Brain microvascular endothelial cell (primary cell): Measurements from ENCODE around the gene TRIM64C.
"Not testable (repeated sequence)": the region's sequence is repeated elsewhere in the genome, so short reads cannot be mapped to it uniquely, and the experiment has no call there.

Experiments
- DNase-seq: peaks from one replicate; pipeline ENCODE4 v3.0.0-alpha.2; 2020
- H3K27ac ChIP-seq: fragments of 250-450 bp; sonication (Bioruptor Pico); 2 replicates; pipeline ENCODE4 v1.5.1; 2020; ENCODE audit warnings: mild to moderate bottlenecking, moderate library complexity
- H3K27me3 ChIP-seq: fragments of 250-450 bp; sonication (Bioruptor Pico); replicated peaks from 2 replicates; pipeline ENCODE4 v1.5.1; 2020; ENCODE audit warnings: mild to moderate bottlenecking
- H3K36me3 ChIP-seq: fragments of 250-450 bp; sonication (Bioruptor Pico); replicated peaks from 2 replicates; pipeline ENCODE4 v1.5.1; 2020; ENCODE audit warnings: mild to moderate bottlenecking
- H3K4me3 ChIP-seq: 2 replicates; pipeline ENCODE4 v1.5.1; 2011; ENCODE audit warnings: low read depth, mild to moderate bottlenecking, control low read depth, low read length, moderate library complexity
- in situ Hi-C: cut with HindIII; loops from 2 replicates; pipeline ENCODE4 v1.10.0; 2017; ENCODE audit warnings: low sequenced_read_pairs, low pct_ligation_motif_present

TRIM64C gene

DNA sequence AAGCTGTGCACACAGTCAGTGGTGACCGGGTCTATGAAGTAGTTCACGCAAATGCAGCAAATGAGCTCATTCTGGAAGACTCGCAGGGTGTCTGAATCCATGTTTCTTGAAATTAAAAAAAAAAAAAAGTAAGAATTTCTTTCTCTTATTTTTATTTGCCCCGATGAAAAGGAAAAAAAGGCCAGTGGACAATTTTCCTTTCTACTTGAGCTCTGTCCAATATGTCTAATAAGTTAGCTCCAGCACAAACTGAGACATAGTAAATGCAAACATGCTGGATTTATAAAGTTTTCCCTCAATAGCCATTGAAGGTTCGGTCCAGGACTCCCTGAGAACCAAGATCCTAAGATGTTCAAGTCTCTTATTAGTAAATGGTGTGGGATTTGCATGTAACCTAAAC is at the start of gene TRIM64C:
Gene TRIM64C (minus strand): TSS at position 101 of the 400 bp plus-strand sequence. CDS start 0 bp downstream, at position 101.
- H3K27ac ChIP-seq, H3K4me3 ChIP-seq, DNase-seq, in situ Hi-C loops, H3K27me3 ChIP-seq, H3K36me3 ChIP-seq: not testable (repeated sequence)

DNA sequence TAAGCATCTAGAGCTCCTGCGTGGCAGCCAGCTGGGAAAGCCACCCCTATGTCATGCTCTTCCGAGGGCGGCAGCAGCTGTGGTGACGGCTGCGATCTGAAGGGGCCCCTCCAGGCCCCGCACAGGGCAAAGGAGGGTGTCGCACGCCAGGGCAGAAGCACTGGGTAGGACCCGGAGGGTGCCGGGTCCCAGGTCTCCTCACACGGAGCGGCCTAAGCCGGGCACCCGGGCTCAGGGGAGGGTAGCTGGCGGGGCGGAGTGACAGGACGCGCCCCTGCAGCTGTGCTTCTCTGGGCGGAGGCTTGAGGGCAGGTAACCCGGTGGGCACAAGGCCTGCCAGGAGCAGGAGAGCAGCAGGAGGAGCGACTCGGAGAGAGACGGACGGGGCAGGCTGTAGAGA is 43.4 kb upstream of the TRIM64C start:
- in situ Hi-C loops, H3K36me3 ChIP-seq, H3K27me3 ChIP-seq: not testable (repeated sequence)

GRCh38 chr11:49069897-49070296 is 11.0 kb upstream of the TRIM64C start:
- H3K27ac ChIP-seq, H3K4me3 ChIP-seq, H3K27me3 ChIP-seq, DNase-seq, in situ Hi-C loops, H3K36me3 ChIP-seq: not testable (repeated sequence)

More for the DNA sequence above, 43.4 kb upstream of the TRIM64C start:
- H3K27ac ChIP-seq, H3K4me3 ChIP-seq, DNase-seq: not testable (repeated sequence)

GRCh38 chr11:49049821-49050220 is 9.1 kb downstream of the TRIM64C start:
- DNase-seq, H3K27me3 ChIP-seq, in situ Hi-C loops, H3K36me3 ChIP-seq, H3K27ac ChIP-seq, H3K4me3 ChIP-seq: not testable (repeated sequence)

DNA sequence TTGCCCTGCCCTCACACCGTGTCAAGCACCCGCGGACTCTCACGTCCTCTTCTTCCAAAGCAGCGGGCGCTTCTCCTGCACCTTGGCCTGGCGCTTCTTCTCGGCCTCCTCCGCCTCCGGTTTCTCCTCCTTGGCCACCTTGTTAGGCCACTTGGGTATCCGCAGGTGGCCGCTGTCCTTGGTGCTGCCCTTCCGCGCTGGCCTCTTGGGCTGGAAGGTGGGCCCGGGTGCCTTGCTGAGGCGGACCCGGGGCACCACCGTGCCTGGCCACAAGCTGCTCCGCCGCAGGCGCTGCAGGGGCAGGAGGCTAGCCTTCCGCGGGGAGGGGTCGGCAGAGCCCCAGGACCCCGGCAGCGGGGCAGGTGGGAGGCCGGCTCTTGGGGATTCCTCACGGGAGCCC is 10.7 kb downstream of the TRIM64C start:
- H3K27ac ChIP-seq, H3K4me3 ChIP-seq, H3K27me3 ChIP-seq, DNase-seq, in situ Hi-C loops, H3K36me3 ChIP-seq: not testable (repeated sequence)

DNA sequence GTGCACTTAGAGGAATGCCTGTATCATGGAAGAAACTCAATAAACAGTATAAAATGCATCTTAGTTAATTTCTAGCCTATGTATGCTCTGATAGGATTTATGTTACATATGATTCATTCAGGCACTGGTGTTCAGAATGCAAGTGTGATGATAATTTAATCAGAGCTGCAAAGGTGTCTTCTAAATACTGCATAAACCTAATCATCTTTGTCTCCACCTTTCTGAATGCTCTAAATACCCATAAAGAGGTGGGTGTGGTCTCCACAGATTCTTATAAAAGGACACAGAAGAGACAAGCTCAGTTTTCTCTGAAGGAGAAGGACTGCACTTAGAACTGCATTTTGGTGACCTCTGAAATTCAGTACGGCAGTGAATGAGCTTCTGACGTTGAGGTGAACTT is 30.4 kb downstream of the TRIM64C start, which contains the start of gene TRIM49B:
Gene TRIM49B (plus strand): TSS at position 301 of the 400 bp plus-strand sequence. CDS start 2,777 bp downstream, outside the sequence.
- H3K27me3 ChIP-seq, H3K27ac ChIP-seq, DNase-seq, in situ Hi-C loops, H3K36me3 ChIP-seq, H3K4me3 ChIP-seq: not testable (repeated sequence)
